COLO668 (cell line): ENCODE measurements around the gene WWC2.
"Not testable (repeated sequence)": the region's sequence is repeated elsewhere in the genome, so short reads cannot be mapped to it uniquely, and the experiment has no call there.

Source experiments
- DNase-seq: peaks from one replicate; lab custom pipeline; 2025; ENCODE audit not compliant: unreplicated experiment; lab: John Stamatoyannopoulos, UW

Gene WWC2

DNA sequence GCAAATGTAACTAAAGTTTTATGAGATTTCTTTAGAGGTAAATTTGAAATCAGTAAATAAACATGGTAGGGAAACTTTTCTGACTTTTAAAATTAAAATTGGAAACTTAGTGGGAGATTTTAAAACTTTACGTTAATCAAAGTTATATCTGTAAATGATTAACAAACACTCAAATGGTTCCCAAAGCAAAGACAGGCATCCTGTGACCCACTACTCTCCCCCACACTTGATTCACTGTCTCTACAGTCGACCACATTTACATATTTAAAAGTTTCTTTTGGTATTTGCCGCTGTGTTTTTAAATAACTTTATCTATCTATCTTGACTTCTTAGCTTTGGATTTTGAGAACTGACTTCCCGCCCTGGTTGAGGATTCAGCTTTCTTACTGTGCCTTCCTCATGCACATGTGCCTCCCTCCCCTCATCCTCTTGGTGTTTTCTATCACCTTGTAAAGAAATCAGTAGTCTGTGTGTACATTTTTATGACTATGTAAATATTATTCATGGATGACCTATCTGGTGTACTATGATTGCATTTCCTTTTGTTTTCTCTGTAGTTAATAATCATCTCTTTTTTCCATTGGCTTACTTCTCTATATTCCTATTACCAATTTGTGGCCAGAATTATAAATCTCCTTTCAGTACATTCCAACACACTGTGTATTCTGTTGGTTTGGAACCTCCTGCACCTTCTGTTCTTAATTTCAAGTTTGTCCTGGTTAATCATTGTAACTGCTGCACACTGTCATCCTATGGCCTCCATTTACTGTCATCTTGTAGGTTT, 72.6 kb downstream of the WWC2 start:
- no peak for DNase-seq

DNA sequence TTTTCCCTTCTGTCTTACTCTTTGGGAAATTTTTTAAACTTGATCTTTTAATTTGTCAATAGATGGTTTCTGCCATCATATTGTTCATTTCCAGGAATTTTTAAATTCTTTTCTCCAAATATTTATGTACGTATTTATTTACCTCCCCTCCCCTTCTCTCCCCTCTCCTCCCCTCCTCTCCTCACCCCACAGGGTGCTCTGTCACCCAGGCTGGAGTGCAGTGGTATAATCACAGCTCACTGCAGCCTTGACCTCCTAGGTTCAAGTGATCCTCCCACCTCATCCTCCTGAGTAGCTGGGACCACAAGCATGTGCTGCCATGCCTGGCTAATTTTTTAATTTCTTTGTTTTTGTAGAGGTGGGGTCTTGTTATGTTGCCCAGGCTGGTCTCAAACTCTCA, 73.8 kb downstream of the WWC2 start:
- no peak for DNase-seq

DNA sequence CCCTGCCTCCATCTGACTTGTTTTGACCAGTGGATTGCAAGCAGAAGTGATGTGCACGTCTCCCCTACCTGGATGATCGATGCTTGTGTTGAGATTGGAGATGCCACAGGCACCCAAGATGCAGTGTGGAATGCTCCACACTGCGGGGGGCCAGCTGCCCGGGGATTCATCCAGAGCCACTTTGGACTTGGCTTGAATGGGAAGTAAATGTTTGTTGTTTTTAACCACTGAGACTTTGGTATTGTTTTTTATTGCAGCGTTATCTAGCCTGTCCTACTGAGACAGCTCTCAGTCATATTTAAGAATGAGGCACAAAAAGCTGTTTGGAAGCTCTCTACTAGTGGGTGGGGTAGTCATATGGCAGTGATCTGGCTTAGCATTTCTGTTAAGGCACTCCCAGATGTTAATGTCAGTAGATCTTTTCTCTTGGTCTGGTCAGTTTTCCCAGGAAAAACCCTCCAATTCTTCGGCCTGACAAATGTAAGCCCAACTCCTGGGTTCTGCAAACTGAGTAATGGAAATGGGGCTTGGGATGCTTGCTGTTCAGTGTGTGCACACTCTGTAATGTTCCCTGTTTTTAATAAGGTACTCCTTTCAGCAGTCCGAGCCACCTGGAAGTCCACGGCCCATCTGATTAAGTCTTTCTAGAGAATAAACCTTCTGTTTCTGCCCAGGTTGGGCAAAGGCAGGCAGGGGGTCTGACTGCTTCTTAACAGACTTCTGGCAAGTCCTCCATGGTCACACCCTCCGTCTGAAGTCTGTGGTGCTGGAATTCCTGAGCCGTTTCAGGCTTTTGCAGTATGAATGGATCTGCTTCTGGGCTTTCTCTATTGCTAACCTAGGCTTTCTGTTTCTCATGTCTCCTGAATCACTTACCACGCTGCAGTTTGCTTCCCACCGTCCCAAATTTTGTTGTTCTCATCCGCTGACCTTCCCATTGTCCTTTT, 74.8 kb downstream of the WWC2 start:
- DNase-seq = no peak

DNA sequence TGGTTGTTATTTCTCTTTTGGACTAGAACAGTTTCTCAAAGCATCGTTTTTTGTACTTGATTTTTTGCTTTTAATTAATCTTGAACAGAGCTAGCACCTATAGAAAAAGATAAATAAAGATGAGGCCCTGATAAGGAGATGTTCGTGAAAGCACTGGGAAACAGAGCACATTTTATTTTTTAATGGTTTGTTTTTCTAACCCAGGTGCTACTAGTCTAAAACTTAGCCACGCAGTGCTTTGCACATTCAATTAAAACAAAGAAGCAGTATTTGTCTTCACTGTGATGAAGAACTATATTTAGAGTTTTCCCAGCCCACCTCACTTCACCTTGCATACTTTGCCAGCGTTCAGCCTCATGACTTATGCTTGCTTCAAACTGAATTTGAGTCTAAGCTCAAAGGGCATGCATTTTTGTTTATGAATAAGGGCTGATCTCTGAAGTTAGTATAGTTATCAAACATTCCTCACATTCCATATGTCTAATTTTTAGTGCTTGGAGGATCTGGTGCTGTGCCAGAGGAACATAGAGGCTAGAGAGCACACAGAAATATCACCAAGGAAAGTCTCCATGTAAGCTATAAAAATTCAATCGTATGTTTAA, 76.7 kb downstream of the WWC2 start:
- DNase-seq = no peak

DNA sequence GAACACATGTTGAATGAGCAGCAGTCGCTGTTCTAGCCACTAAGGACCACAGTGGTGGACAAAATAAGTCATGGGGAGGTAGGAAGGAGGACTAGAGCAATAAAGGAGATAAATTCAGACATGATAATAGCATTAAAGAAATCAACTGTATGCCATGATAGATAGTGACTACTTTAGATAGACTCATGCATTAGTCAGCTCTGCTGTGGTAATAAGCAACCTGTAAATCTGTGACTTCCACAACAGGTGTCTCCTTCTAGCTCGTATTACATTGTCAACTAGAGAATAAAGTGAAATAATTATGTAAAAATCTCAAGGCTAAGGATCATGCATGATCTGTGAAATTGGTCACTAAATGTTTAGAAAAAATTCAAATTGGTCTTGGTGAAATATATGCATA, 77.9 kb downstream of the WWC2 start:
- DNase-seq = no peak

DNA sequence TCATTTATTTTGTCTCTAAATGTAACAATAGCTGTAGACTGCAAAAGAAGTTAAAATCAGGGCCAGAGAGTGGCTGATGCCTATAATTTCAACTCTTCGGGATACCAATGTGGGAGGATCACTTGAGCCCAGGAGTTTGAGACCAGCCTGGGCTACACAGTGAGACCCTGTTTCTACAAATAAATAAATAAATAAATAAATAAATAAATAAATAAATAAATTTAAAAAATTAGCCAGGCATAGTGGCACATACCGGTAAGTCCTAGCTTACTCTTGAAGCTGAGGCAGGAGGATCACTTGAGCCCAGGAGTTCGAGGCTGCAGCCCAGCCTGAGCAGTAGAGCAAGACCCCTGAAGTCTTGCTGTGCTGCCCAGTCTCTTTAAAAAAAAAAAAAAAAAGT, 79.1 kb downstream of the WWC2 start:
- DNase-seq = no peak

DNA sequence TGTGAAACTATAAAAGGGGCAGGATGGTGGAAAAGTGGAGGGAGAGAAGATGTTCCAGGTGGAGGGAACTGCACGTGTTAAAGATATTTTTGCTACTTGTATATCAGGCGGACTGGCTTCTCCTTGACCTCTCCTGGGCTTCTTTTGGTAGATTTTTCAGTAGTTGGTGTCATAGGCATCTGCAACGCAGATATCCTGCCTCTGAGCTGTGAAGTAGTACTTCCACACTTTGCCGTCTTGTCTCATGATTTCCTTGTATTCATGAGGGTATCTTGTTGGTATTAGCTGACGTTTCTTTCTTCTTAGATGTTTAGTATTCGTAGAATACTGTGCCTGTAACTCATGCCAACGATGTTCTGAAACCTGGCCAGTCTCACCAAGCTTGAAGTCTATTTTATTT, 81.0 kb downstream of the WWC2 start:
- DNase-seq = no peak

DNA sequence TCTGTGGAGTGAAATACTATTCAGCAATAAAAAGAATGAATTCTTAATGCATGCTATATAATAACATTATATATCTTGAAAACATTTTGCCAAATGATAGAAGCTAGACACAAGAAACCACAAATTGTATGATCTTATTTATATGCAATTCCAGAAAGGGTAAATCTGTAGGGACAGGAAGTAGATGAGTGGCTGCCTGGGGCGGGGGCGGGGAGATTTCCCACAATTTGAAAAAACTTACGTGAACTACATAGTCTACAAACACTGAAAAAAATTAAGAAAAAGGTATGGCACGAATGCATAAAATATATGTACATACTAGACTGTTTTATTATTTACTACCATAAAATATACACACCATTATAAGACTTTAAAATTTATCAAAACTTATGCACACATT, 81.6 kb downstream of the WWC2 start:
- no peak for DNase-seq

DNA sequence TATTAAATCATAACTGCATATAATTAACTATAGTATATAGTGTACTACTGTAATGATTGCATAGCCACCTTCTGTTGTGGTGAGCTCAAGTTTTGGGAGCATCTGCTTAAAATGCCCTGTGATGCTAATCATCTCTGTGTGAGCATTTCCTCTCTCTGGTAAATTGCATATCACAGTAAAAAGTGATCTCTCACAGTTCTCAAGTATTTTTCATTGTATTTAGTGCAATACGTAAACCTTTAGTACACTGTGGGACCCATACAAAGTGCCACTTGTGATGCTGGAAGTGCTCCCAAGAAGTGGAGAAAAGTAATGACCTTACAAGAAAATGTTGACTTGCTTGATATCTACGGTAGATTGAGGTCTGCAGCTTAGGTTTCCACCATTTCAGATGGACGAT, 82.0 kb downstream of the WWC2 start:
- DNase-seq = no peak

DNA sequence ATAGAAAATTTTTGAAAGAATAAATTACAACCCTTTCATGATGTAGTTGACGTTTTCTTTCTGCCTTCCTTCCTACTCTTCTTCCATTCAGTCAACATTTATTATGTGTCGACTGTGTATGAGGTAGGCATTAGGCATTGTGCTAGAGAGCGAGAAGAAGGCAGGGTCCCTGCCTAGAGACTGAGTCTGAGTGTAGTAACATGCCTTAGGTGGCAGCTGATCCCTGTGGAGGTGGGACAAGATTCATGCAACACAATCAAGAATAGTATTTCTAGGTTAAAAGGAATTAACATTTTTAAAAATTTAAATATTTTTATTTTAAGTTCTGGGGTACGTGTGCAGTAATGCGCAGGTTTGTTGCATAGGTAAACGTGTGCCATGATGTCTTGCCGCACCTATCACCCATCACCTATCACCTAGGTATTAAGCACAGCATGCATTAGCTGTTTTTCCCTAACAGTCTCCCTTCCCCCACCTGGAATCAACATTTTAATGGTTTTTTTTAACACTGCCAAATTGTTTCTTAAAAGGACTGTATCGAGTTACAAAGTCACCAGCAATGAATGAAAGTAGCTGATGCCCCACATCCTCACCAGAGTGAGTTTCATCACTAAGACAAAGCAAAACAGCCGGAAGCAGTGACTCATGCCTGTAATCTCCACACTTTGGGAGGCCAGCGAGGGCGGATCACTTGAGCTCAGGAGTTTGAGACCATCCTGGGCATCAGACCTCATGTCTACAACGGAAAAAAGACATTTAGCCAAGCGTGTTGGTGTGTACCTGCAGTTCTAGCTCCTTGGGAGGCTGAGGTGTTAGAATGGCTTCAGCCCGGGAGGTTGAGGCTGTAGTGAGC, 84.0 kb downstream of the WWC2 start:
- DNase-seq = peak; percentile 80

DNA sequence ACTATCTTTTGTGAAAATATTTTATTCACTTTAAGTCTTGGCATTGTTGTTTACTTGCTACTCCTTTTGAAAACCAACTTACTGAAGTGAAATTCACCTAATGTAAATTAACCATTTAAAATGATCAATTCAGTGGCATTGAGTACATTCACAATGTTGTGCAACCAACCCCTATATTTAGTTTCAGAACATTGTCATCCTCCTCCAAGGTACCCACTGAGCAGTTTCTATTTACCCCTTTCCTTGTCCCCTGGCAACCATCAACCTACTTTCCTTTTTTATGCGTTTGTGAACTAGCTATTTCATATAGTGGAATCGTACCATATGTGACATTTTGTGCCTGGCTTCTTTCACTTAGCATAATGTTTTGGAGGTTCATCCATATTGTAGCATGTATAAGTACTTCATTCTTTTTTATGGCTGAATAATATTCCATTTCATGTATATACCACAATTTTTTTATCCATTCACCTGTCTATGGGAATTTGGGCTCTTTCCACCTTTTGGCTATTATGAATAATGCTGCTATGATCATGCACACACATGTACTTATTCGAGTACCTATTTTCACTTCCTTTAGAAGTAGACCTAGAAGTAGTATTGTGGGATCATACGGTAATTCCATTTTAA, 85.0 kb downstream of the WWC2 start:
- DNase-seq = no peak

DNA sequence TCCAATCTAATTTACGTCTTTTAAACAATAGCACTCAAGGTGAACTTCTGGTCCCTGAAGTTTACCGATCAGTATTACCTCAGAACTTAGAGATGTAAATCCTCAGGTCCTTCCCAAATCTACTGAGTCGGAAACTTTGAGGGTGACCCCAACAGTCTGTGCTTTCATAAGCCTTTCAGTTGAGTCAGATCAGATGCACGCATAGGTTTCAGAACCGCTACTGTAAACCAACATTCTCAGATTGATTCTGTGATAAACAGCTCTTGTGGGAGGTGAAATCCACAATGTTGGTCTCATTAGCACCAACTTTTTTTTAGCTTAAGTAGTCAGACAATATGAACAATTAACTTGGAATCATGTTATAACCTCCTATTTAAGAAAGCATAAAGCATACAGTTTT, 86.0 kb downstream of the WWC2 start:
- no peak for DNase-seq

DNA sequence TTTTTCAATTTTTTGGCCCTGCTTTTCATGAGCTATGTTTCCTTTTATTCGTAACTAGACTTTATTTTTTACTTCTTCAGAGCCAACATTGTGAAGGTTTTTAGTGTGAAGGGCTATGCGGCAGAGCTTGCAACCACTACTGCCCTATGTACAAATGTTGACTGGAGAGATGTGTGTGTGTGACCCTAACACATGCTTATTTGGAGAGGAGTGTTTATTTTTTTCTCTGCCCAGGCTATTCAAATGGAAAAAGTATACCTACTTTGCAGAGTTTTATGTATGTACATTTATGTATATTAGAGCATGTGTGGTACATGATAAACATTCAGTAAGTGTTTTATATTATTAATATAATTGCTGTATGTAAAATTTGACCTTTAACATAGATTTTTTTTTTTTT, 86.5 kb downstream of the WWC2 start:
- no peak for DNase-seq

DNA sequence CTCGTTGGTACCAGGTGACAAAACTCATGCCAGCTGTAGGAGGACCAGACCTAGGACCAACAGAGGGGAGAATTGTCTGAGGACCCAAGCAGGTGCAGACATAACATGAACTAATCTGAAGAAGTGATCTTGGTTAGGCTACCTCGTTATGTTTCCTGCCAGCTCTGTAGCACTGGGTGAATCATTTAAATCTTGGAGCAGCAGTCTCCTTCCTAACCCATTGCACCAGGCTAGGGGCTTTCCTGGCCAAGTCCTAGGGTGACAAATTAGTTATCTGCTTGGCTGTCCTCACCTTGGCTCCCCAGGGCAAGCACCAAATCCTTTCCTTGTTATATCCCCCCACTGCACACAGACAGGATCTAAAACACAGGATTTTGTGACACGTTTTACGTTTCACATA, 87.8 kb downstream of the WWC2 start:
- no peak for DNase-seq

DNA sequence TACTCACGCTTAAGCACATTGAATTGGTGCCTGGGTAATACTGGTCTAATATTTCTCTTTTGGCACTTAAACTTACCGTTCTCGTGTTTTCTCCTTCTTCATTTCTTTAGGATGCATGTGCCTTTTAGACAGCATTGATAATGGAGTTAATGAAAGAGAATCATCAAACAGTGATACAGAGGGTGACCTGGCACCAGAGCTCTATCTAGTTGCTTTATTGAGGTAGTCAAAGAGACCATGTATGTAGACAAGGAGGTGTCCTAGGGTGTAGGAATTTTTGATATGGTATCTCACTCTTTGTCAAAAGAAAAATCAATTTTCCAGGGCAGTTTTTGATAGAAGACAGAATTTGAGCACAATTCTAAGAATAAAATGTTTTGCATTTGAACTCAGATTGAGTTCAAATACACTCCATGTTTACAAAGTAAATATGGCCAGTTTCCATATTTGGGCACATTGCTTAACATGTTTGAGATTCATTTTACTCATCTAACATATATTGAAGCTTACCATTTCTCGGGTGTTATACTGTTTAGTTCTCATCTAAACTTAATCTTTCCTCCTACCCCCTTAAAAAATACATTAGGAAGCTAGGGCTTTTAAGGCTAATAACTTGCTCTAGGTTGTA, 92.0 kb downstream of the WWC2 start:
- DNase-seq = no peak

DNA sequence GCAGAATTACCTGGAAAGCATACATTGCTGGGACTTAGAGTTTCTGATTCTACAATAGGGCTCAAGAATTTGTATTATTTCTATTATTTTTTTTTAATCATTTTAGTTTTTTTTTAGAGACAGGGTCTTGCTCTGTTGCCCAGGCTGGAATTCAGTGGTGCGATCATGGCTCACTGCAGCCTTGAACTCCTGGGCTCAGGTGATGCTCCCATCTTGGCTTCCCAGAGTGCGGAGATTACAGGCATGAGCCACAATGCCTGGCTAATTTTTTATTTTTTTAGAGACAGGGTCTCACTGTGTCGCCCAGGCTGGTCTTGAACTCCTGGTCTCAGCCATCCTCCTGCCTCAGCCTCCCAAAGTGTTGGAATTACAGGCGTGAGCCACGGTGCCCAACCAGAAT, 92.6 kb downstream of the WWC2 start:
- DNase-seq = no peak

DNA sequence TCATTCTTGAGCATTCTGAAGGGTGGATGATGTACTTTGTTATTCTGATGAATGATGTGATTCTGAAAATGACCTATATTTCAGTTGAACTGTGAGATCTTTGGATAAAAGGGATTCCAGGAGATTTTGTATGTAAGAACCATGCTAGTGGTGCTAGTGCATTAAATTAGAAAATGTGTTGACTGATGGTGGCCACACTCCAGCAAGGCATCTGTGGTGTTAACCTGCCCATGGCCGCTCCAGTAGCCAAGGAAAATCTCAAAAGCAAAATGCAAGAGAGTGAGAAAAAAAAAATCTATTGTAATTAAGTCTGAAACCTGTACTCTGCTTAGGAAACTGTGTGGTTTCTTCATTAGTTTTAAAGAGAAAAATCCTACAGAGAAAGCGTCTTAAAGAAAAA, 93.5 kb downstream of the WWC2 start:
- no peak for DNase-seq

DNA sequence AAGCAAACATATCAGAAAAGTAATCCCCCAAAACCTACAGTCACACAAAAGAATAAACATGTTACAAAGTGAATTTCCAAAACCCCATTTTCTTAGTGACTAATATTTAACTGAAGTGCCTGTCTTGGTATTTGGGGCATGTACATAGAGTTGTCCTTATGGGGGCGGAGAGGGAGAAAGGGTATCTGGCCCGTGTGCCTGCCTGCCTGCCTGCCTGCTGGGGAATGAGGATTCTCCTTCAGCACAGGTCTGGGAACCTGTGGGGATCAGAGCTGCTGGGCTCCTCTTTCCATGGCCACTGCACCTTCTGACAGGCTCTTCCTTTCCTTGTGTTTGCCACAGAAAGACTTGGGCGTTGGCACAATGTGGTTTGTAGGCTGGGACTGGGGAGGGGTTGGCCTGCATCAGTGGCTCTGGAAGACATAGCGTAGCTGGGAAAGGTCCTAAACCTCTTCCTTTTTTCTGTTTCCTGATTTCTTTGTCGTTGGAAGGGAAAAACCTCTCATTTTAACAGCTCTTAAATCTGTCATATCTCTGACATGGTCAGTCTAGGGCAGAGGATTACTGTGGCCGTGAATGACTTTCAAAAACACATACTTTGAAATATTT, 94.8 kb downstream of the WWC2 start:
- DNase-seq = not testable (repeated sequence)

DNA sequence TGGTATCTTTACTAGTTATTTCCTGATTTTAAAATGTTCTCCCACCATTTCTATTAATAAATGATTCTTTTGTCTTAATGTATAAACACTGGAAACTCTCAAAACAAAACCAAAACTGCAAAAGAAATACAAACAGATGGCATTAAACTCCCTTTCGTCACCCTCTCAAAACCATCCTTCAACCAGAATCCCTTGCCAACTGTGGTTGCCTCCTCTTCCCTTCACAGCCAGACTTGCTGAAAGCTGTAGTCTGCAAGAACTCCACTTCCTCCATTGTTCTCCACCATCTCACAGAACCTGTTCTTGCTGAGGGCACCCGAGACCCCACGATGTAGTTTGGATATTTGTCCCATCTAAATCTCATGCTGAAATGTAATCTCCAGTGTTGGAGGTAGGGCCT, 96.5 kb downstream of the WWC2 start:
- DNase-seq = no peak

DNA sequence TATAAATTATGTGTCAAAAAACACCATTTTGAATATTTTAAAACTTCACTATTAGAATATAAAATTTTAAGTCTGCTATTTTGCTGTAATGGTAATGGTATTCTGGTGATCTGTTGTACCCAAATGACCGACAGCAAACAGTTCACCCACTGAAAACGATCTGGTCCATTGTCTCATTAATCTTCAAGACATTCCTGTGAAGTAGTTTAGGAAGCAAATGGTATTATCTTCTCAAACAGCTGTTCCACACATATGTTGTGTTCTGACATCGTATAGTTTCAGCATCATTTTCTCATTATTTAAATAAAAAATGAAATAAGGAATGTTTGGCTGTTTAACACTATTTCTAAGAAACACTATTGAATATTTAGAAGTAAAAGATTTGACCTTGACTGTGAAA, 98.1 kb downstream of the WWC2 start:
- no peak for DNase-seq
